HepG2 (cell line): ENCODE results near the gene KIRREL3. TPM values are rescaled to one million over a fixed set of nuclear protein-coding genes. Genes with fewer than 3 reads are reported as not detected.

Experiments
- ATAC-seq: fragments of 200-7000 bp; cut with Tn5 transposase; 3 replicates; pipeline ENCODE4 v1.9.1; 2020; ENCODE audit warnings: mild to moderate bottlenecking, moderate library complexity
- BruUV-seq: library from RNA; stranded (reverse); fragments of 400-500 nt; replicated peaks from 2 replicates; lab custom pipeline; 2021; lab: Mats Ljungman, UMichigan
- CTCF ChIA-PET: fragments of 300-600 bp; formaldehyde crosslinking; extraction: SDS; loops from one replicate; lab custom pipeline; 2021; ENCODE audit warnings: low total read pairs, inconsistent platforms, low intra/inter-chr PET ratio; lab: Yijun Ruan, JAX
- POLR2A ChIA-PET: fragments of 350-600 bp; sonication (Branson Sonifier 250); formaldehyde crosslinking; loops from one replicate; lab custom pipeline; 2020; ENCODE audit warnings: antibody characterized with exemption, inconsistent platforms; lab: Yijun Ruan, JAX
- DNase-seq: peaks from one replicate; pipeline ENCODE4 v3.0.0-alpha.2; 2015; ENCODE audit warnings: low spot score
- FAIRE-seq: peaks from 3 replicates; lab custom pipeline; 2011; peaks lifted over from hg19 to GRCh38; lab: Jason Lieb, UNC
- H2AFZ ChIP-seq: one replicate; pipeline ENCODE4 v1.6.1; 2011; ENCODE audit warnings: low read length, inconsistent platforms
- H3K27ac ChIP-seq: fragments of 300-600 bp; 3 replicates; pipeline ENCODE4 v1.8.0; 2011; ENCODE audit warnings: mixed run types, mild to moderate bottlenecking, mixed read lengths, low read length, inconsistent platforms; ENCODE audit not compliant: insufficient read depth; ENCODE audit errors: extremely low read length
- H3K27me3 ChIP-seq, 2 experiments: fragments of 200-600 bp in 1 of 2; 2 replicates in 1 of 2; 3 replicates in 1 of 2; pipeline versions ENCODE4 v1.6.0 to v1.8.0; 2011; ENCODE audit warnings: low read length in 2 of 2, mild to moderate bottlenecking in 2 of 2, moderate library complexity in 2 of 2, inconsistent platforms in 1 of 2; ENCODE audit not compliant: insufficient read depth in 2 of 2, control insufficient read depth in 1 of 2
- H3K36me3 ChIP-seq, 2 experiments: fragments of 200-600 bp in 1 of 2; replicated peaks in 1 of 2; 2 replicates in 1 of 2; 3 replicates in 1 of 2; pipeline versions ENCODE4 v1.5.1 to v1.8.0; 2011; ENCODE audit warnings: low read length in 2 of 2, inconsistent platforms in 1 of 2; ENCODE audit not compliant: insufficient read depth in 2 of 2, control insufficient read depth in 1 of 2
- H3K4me1 ChIP-seq: 2 replicates; pipeline ENCODE4 v1.5.1; 2012; ENCODE audit warnings: low read length, inconsistent platforms; ENCODE audit not compliant: insufficient read depth
- H3K4me2 ChIP-seq: 2 replicates; pipeline ENCODE4 v1.6.0; 2011; ENCODE audit warnings: low read depth, low read length, inconsistent platforms
- H3K4me3 ChIP-seq, 3 experiments: fragments of 200-600 bp in 1 of 3; sonication (generic), shearing (Covaris generic) in 1 of 3; replicated peaks in 1 of 3; 2 replicates each; pipeline ENCODE4 v1.5.1; 2011 to 2016; ENCODE audit warnings: low read length in 3 of 3, inconsistent platforms in 2 of 3, low read depth in 2 of 3, mild to moderate bottlenecking in 2 of 3, control low read depth in 1 of 3, mixed read lengths in 1 of 3; ENCODE audit not compliant: insufficient read depth in 1 of 3
- H3K79me2 ChIP-seq: one replicate; pipeline ENCODE4 v1.6.1; 2011; ENCODE audit warnings: low read length, inconsistent platforms; ENCODE audit not compliant: insufficient read depth
- H3K9ac ChIP-seq: 2 replicates; pipeline ENCODE4 v1.6.0; 2011; ENCODE audit warnings: mild to moderate bottlenecking, low read depth, low read length, inconsistent platforms; ENCODE audit not compliant: insufficient read depth
- H3K9me3 ChIP-seq: 2 replicates; pipeline ENCODE4 v1.5.1; 2012; ENCODE audit warnings: mild to moderate bottlenecking, low read length
- H4K20me1 ChIP-seq: 2 replicates; pipeline ENCODE4 v1.6.0; 2011; ENCODE audit warnings: inconsistent platforms, mild to moderate bottlenecking, low read length, moderate library complexity; ENCODE audit not compliant: insufficient read depth
- ARNTL ChIP-seq: sonication (generic); formaldehyde crosslinking; IDR thresholded peaks from 2 replicates; pipeline ENCODE4 v1.4.0; 2020; ENCODE audit warnings: mild to moderate bottlenecking, missing genetic modification reagents
- ZNF33B ChIP-seq: sonication (generic); formaldehyde crosslinking; IDR thresholded peaks from 2 replicates; pipeline ENCODE4 v1.5.1; 2020; ENCODE audit warnings: mild to moderate bottlenecking, missing genetic modification reagents
- ZNF547 ChIP-seq: sonication (generic); formaldehyde crosslinking; IDR thresholded peaks from 2 replicates; pipeline ENCODE4 v1.5.1; 2020; ENCODE audit warnings: mild to moderate bottlenecking, missing genetic modification reagents
- ZNF790 ChIP-seq: sonication (generic); formaldehyde crosslinking; IDR thresholded peaks from 2 replicates; pipeline ENCODE4 v1.8.0; 2022; ENCODE audit warnings: missing genetic modification reagents, mild to moderate bottlenecking, borderline replicate concordance
- WGBS: methylation state at CpG from one replicate; pipeline ENCODE4 v1.1.6; 2017; ENCODE audit warnings: low lambda C conversion rate; 5-methylcytosine and 5-hydroxymethylcytosine counted together
- in situ Hi-C: cut with HindIII; loops from 2 replicates; pipeline ENCODE4 v1.10.0; 2017; ENCODE audit warnings: low pct_unique_long_range_greater_than_20kb; ENCODE audit not compliant: extremely low pct_ligation_motif_present
- intact Hi-C: fragments of 100-400 bp; cut with micrococcal nuclease; formaldehyde crosslinking; loops from one replicate; pipeline ENCODE4 v1.10.0; 2022; ENCODE audit not compliant: unreplicated experiment
- polyA plus RNA-seq, 8 experiments: library from polyadenylated mRNA; depleted of rRNA in 3 of 8; stranded (reverse) in 7 of 8; unstranded in 1 of 8; fragments of >200 nt; fragmentation: Illumina TruSeq in 4 of 8; extraction: Trizol in 4 of 8; gene quantifications; 2 replicates each; pipeline versions ENCODE4 v1.2.1 to v1.2.3, GENCODE V29; 2011 to 2016; ENCODE audit warnings: low read depth in 4 of 8, missing spikeins in 1 of 8, mixed read lengths in 1 of 8; ENCODE audit not compliant: insufficient read depth in 1 of 8
- total RNA-seq, 5 experiments: library from RNA; depleted of rRNA; stranded (reverse); fragments of >200 nt; fragmentation: Illumina TruSeq; extraction: Trizol; gene quantifications; 2 replicates each; pipeline ENCODE4 v1.2.3, GENCODE V29; 2016; ENCODE audit warnings: low read depth in 1 of 5
- TF ChIP-seq, protein P1 (sequence below): sonication (generic); formaldehyde crosslinking; IDR thresholded peaks from 2 replicates; pipeline ENCODE4 v1.4.0; 2020; ENCODE audit warnings: missing genetic modification reagents, borderline replicate concordance
- TF ChIP-seq, protein P2 (sequence below): sonication (generic); formaldehyde crosslinking; IDR thresholded peaks from 2 replicates; pipeline ENCODE4 v1.5.0; 2020; ENCODE audit warnings: mild to moderate bottlenecking, missing genetic modification reagents, moderate library complexity

KIRREL3 gene
- total and polyA plus RNA-seq, 2 of the 13 experiments (the other 11 are each of a cell fraction or from before 2014, with no cell fraction given), result not detected

DNA sequence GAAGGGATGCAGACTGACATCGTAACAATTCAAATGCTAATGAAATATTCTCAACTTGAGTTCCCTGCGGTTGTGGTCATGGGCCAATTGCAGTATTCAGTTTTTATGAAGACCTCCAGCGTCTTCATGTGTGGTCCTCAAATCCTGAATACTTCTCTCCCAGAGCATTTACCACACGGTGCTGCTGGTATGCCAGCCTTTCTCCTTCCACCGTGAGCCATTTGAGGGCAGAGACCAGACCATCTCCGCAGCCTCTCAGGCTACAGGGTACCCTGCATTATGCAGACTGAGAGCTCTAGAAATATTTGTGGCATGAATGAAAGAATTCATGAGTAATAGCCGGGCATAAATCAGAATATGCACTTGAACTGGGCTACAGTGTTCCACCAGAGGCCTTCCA is 355.4 kb downstream of the KIRREL3 start:
- 44% methylated on average over 6 of the region's 7 CpGs for WGBS
- DNase-seq (no peak), ATAC-seq (no peak), FAIRE-seq (no peak)
- no peak overlapping the region for H3K9ac ChIP-seq
- H3K79me2 ChIP-seq, result no peaks in the 10 kb centered on the region
- POLR2A ChIA-PET, result no interaction called here
- no peaks in the 10 kb centered on the region for H4K20me1 ChIP-seq
- BruUV-seq, result no TSS peak
- H3K27me3 ChIP-seq, result no peaks in the 10 kb centered on the region; a peak in 1 of 5 replicates
- no peaks in the 10 kb centered on the region for H3K36me3 ChIP-seq
- H3K9me3 ChIP-seq, result no peaks in the 10 kb centered on the region
- no peaks in the 10 kb centered on the region for H3K4me1 ChIP-seq
- intact Hi-C loops (no loop called here), in situ Hi-C loops (no loop called here)
- no peak overlapping the region for H3K27ac ChIP-seq
- TF ChIP-seq ZNF790 (CRISPR knock-in tag) (no peak), ZNF547 (CRISPR knock-in tag) (no peak), ARNTL (CRISPR knock-in tag) (no peak), ZNF33B (CRISPR knock-in tag) (no peak)
- TF ChIP-seq, protein P1, sequence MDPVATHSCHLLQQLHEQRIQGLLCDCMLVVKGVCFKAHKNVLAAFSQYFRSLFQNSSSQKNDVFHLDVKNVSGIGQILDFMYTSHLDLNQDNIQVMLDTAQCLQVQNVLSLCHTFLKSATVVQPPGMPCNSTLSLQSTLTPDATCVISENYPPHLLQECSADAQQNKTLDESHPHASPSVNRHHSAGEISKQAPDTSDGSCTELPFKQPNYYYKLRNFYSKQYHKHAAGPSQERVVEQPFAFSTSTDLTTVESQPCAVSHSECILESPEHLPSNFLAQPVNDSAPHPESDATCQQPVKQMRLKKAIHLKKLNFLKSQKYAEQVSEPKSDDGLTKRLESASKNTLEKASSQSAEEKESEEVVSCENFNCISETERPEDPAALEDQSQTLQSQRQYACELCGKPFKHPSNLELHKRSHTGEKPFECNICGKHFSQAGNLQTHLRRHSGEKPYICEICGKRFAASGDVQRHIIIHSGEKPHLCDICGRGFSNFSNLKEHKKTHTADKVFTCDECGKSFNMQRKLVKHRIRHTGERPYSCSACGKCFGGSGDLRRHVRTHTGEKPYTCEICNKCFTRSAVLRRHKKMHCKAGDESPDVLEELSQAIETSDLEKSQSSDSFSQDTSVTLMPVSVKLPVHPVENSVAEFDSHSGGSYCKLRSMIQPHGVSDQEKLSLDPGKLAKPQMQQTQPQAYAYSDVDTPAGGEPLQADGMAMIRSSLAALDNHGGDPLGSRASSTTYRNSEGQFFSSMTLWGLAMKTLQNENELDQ (CRISPR knock-in tag), result no peak
- TF ChIP-seq, protein P2, sequence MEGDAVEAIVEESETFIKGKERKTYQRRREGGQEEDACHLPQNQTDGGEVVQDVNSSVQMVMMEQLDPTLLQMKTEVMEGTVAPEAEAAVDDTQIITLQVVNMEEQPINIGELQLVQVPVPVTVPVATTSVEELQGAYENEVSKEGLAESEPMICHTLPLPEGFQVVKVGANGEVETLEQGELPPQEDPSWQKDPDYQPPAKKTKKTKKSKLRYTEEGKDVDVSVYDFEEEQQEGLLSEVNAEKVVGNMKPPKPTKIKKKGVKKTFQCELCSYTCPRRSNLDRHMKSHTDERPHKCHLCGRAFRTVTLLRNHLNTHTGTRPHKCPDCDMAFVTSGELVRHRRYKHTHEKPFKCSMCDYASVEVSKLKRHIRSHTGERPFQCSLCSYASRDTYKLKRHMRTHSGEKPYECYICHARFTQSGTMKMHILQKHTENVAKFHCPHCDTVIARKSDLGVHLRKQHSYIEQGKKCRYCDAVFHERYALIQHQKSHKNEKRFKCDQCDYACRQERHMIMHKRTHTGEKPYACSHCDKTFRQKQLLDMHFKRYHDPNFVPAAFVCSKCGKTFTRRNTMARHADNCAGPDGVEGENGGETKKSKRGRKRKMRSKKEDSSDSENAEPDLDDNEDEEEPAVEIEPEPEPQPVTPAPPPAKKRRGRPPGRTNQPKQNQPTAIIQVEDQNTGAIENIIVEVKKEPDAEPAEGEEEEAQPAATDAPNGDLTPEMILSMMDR (CRISPR knock-in tag), result no peak
- H3K4me3 ChIP-seq, result no peak overlapping the region
- H2AFZ ChIP-seq, result no peak overlapping the region
- CTCF ChIA-PET, result no interaction called here
- no peak overlapping the region for H3K4me2 ChIP-seq
